ENCODE results near the gene SLC35B1.
"Not testable (repeated sequence)": the region's sequence is repeated elsewhere in the genome, so short reads cannot be mapped to it uniquely, and the experiment has no call there.

The SLC35B1 gene

DNA sequence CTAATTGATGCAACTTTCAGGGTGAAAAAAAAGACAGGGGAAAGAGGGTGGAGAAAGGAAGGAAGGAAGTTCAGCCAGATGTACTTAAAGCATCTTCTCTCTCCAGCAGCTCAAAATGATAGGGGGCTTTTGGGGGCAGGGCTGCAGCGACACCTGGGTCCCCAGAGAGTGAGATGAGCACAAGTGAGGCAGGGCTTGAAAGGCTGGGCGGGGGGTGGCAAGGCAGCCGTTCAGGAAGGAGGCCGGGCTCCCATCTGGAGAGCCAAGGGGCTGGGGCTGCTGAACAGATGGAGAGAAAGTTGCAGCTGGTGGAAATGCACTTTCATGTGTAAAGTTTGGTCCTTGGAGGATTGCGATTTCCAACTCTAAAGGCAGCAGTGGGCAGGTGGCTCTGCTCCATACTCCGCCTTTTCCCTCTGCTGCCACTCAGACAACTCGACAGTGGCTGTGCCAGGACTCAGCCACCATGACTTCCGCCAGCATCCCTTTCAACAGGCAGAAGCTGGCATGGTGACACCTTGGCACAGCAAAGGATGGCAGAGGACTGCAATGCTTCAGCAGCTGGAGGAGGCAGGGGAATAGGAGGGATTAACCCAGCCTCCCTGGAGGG, 7.7 kb downstream of the SLC35B1 start:
- DNase-seq (ENCODE audit: low read depth in 2 of 2): no peak

DNA sequence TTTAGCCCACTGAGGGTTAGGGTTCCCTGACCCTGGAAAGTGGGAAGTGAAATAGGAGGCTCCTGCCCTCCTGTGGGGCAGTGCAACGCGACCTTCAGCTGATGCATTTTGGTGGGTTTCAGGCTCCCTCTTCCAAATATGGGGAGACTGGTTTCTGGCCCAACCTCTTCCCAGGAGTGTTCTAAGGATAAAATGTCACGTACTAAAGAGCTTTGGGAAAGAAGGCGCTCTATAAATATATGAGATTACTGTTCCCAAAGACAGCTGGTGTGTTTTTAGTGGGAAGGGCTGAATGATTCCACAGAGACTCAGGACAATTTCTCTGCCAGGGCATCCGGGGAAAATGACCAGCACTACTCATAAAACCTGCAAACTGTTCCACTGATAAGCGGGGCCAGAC, 9.8 kb downstream of the SLC35B1 start:
- no peak for DNase-seq (ENCODE audit: low read depth in 2 of 2)

DNA sequence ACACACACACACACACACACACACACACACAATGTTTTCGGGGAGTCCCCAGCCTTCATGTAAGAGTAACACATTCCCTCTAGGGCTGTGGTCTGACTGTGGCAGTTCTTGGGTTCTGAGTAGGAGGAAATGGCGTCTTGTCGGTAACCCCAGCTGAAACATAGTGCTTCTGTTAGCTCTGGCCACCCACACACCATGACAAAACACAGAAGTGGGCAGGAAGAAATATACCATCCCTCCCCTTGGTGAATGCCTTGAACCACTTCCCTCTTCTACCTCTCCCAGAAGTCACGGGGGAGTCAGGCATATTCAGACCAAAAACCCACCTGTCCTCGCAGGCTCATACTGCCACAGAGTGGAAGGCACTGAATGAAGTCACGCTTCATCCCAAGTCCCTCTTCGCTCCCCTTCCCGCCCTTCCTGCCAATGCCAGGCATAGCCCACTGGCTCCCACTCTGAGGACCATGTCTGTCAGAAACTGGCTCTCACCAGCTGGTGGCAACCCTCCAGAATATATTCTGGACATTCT, 11.5 kb downstream of the SLC35B1 start:
- peak in 1 of 2 donors; percentile 38 for DNase-seq (ENCODE audit: low read depth in 2 of 2)

DNA sequence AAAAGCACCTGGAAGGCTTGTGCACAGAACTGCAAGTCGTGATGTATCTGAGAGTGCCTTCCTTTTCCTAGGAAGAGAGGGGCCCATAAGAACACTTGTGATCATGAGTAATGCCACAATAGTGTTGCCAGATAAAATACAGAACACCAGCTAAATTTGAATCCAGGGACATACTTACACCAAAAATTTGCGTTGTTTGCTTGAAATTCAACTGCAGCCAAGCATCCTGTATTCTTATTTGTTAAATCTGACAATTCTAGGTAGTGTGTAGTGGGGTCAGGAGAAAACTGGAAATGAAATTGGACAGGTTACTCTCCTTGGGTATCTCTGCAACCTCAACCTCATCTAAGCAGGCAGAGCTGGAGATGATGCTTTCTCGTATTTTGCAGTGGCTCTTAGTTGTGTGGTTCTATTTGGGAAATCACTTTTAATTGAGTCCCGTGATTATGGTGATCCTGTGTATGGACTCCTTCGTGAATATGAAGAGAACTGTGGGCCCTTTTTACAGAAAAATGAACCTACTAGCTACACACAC, 12.0 kb downstream of the SLC35B1 start:
- DNase-seq (ENCODE audit: low read depth in 2 of 2): no peak

DNA sequence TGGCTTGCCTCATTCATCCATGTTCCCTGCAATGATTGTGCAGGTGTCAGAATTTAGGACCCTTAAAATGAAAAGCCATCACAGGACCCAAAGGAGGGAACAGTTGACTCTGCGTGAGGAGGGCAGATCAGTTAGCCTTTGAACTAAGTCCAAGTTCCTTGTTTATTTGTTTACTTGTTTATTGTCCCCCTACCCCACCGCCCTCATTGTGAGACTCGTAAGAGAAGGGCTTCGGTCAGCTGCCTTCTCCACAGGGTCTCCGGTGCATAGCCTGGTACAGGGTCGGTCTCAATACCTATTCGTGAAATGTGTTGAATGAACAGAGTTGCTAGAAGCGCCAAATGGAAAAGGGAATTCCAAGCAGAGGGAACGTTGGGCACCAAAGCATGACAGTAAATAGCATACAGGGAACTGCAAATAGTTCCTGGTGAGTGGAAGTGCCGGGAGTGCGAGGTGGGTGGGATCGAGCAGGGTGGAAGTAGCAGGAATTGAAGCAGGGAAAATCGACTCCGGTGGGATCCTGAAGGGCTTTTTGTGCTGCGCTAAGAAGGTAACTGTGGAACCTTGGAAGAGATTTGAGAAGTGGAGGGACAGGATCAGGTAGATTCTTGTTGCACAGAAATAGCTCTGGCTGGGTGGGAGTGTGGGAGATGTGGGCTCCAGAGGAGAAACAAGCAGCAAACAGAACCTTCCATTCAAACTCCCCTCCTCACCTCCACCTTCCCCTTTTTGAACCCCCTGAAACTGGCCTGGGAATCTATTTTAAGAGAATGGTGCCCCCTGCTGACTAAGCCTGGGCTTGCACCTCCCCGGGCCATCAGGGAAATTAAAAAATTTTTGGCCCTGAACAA, 12.7 kb downstream of the SLC35B1 start:
- peak; percentile 52 to 55 for DNase-seq (ENCODE audit: low read depth in 2 of 2)

DNA sequence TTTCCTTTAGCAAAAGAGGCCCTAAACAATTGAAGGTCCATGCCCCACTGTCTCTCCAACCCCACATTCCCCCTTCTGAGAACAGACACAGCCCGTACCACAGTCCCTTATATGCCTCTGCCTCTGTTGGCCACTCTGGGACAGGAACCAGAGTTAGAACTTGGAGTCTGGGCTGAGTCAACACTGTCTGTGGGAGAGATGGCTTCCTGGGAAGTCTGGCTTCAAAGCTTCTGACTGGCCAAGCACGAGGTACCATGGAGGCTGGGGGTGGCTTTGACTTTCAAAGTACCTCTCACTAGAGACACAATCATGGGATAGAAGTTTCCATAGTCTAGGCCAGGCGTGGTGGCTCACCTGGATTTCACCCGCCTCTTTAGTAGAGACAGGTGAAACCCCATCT, 15.0 kb downstream of the SLC35B1 start:
- DNase-seq (ENCODE audit: low read depth in 2 of 2): no peak

DNA sequence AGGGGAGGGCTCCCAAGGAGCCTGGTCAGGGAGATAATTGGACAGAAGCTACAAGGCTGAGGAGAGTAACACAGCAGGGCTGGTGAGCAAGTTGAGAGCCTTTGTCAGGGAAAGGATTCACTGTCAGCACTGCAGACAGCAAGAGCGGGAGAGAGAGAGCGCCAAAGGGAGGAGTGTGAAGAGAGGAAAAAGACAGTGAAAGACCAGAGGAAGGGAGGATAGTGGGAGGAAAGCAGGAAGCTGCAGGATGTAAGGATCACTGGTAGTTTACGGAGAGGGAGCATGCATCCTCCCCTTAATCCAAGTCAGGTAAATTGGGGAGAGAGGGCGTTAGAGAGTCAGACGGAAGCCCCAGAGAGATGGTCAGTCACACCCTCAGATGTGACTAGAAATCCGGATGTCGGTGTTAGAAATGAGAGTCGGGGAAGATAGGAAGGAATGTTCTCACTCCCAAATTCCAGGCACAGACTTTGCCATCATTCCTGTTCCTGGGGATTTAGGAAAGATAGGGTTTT, 16.0 kb downstream of the SLC35B1 start:
- DNase-seq (ENCODE audit: low read depth in 2 of 2): no peak

DNA sequence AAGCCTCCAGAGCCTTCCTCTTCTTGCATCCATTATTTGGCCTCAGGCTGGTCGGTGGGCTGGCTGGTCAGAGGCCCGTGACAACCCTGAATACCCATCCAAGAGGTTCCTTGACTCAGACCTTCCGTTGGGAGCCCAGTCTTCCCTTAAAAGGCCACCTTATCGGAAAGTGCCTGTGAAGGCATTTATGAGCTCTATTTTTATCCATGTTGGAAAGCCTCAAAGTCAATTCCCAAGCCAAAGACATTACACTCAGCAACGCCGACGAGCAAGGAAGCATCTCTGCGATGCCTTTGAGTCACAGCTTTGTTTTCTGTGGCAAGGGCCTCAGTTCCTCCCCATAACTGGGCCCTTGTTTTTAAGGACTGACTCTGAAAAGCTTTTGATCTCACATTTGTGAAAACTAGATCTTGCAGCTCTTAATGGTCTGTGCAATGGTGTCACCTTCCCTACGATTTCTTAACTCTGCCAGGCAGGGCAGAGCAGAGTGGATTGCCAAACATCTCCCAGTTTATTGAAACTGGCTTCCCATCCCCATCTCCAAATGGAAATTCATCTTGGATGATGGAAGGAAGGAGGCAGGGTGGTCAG, 16.6 kb downstream of the SLC35B1 start:
- DNase-seq (ENCODE audit: low read depth in 2 of 2): no peak

DNA sequence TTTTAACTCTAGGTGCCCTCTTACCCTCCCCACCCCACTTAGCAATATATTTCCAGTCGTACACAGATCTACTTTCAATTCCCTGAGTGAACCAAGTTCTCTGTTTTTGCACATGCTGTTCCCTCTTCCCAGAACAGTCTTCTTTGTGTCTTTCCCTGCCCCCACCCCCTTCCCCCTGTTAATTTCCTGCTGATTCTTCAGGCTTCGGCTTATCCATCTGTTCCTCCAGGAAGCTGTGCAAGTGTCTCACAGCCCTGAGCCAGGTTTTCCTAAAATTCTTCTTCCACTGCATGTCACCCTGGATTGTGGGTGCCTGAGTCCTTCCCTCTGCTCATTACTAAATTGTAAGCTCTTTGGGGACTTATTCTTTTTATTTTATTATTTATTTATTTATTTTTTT, 17.5 kb downstream of the SLC35B1 start:
- no peak for DNase-seq (ENCODE audit: low read depth in 2 of 2)

DNA sequence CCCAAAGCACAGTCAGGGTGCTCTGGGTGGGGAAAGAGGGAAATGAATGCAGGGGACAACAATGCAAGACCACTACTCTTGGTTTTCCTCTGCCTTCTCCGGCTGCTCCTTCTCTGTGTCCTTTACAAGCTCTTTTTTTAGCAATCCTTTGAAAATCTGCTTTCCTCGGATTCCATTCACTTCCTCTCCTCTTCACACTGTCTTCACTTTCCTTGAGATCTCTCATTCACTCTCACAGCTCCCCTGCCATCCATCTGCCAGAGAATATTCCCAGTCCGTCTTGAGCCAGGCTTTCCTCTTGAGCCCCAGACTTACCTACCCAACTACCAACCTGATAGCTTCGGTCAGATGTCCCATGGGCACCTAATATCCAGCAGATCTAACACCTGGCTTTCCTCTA, 18.9 kb downstream of the SLC35B1 start:
- no peak for DNase-seq (ENCODE audit: low read depth in 2 of 2)

DNA sequence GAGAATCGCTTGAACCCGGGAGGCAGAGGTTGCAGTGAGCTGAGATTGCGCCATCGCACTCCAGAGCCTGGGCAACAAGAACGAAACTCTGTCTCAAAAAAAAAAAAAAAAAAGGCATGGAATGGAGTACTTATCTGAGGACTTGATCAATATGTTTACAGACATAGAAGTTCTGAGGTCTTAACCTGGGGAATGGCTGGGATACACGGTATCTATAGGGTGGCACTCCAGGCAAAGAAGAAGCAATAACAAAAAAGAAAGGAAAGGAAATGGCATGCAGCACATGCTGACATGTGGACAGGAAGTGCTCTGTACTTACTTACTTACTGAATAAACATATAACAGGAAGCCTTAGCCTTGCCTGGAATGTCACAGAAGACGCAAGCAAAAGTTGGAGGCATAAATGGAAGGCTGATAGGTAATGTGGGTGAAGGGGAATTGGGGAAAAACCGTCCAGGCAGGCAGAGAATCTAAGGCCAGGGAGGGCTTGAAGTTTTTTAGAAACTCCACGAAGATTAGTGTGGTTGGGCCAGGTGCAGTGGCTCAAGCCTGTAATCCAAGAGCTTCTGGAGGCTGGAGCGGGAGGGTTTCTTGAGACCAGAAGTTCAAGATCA, 19.8 kb downstream of the SLC35B1 start:
- DNase-seq (ENCODE audit: low read depth in 2 of 2): no peak

DNA sequence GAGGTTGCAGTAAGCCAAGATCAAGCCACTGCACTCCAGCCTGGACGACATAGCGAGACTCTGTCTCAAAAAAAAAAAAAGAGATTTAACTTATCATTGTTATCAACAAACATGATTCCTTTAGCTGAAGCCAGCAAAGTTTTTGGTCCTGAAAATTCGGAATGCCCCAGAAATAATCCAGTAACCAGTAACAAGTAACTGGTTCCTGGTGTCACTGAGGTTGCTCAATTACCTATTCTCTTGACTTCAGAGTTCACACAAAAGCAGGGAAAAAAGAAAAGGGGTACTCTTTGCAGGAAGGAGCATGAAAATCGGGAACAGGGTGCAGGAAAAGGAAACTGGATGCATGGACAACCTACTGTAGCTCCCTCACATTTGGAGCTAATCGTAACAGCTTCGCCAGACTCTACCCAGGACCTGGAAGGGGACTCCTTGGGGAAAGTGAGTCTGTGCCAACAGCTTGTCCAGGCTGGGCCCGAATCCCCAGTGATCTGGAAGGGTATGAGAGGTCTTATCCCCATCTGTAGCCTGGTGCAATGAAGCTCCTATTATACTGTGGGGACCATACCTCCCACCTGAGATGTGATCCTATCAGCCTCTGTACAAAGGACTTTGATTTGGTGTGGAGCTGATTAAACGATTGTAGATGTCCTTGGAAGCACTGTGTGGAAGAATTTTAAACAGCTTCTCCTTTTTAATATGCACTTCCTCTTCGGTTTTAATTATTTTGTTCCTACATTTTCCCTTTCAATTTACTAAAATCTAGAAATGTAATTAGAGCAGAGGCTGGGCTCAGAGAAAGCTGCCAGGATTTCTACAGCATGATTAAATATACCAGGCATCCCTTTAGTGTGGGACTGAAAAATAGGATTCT, 26.4 kb downstream of the SLC35B1 start:
- no peak for DNase-seq (ENCODE audit: low read depth in 2 of 2)

DNA sequence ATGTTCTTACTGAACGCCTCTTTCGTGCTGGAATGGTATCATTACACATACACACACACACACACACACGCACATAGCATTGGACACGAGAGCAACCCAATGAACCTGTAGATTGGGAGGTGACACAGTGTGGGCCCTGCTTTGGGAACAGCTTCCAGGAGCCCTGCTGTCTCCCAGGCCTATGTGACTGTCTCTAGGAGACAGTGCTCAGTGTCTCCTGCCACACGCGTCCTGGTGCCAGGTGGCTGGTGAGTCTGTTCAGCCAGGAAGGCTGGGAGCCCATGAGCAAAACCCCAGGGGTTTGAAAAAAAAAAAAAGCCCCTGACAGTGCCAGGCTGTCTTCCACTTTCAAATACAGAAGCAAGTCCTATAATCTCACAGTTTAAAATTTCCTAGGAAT, 27.4 kb downstream of the SLC35B1 start:
- DNase-seq (ENCODE audit: low read depth in 2 of 2): no peak

DNA sequence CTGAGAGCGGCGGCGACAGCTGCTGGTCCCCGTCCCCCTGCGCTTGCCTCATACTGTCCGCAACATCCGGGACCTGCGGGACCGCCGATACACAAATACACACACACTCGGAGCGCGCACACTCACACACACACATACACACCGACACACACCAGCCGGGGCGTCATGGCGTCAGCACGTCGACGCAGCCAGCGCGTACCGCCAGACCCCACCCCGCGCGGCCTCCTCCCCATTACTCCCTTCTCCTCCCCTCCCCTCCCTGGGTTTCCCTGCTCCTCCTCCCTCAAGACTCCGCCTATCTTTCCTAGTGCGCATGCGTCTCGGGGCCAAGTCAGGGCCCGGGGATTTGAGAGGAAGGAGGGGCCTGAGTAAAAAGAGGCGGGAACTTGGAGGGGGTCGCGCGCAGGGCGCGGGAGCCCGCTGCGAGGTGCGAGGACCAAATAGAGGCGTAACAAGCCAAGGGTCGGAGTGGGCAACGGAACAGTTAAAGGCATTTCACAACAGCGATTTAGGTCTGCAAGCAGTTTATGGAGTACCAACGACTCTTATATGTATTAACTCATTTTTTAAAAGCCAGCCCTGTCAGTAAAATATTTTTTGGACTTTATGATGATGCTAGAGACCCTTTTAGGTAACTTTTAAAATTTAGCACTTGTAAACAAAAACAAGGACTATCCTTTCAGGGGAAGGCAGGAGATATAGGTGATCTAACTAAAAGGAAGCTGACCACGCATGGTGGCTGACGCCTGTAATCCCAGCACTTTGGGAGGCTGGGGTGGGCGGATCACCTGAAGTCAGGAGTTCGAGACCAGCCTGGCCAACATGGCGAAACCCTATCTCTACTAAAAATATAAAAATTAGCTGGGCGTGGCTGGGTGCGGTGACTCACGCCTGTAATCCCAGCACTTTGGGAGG, 29.6 kb downstream of the SLC35B1 start, which contains the start of gene SPOP:
SPOP (minus strand) TSS at position 165 of the 915 bp plus-strand sequence. CDS start 55,287 bp downstream, outside the sequence.
- peak; percentile 97 to 99 for DNase-seq (ENCODE audit: low read depth in 2 of 2)

DNA sequence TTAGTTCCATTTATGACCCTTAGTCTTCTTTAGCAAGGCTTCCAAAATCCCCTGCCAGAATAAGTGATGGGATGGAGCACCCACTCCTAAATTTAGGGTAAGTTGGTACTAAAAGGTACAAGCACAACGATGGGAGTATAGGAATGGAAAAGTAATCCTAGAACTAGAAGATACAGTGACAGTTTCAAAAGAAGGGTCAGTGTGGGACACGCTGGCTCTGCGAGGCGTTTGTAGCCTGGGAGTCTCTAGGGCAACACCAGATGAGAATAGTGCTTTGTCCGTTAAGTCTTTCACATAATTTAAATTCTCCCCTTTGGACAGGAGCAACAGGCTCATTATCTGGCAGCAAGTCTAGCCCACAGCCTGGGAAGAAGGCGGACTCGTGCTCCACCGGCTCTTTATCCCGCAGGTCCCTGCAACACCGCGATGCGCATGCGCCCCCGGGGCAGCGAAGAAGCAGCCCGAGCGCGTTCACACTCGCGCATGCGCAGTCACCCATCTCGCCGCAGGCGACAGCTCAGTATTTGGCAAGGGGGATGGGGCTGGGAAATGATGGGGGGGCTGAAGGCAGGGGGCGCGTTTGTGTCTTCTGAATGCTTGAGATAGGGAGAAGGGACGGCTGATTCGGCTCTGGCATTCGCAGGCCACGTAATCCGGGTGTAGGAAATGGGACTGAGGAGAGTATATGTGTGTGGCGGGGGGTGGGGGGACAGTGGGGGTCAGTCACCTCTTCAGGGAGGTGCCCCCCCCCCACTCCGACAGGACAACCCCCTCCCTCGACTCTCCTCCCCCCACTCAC, 30.4 kb downstream of the SLC35B1 start:
- DNase-seq (ENCODE audit: low read depth in 2 of 2): peak; percentile 92 to 95

DNA sequence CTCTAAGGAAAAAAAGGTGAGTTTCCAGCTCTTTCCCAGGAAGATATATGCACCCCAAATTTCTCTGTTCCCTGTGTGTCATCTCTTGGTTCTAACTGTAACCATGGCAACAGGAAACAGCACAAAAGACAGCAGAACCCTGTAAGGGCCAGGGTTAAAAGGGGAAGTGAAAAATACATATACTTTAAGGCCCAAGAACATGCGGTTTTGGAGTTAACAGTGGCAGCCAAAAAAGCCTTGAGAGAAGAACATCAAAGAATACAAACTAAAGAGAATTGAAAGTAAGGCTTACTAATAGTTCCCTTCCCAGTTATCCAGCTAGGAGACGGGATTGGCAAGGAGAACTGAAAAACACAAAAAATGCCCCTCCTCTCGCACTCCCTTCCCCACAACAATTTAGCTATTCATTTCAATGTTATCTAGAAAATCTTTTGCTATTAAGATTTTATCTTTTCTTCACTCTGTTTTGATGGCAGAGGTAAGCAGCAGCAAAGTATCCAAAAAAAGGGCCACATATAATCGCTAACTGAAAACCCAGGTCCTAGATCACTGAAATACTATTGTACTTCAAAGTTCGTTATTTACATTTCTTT, 31.4 kb downstream of the SLC35B1 start:
- DNase-seq (ENCODE audit: low read depth in 2 of 2): no peak

DNA sequence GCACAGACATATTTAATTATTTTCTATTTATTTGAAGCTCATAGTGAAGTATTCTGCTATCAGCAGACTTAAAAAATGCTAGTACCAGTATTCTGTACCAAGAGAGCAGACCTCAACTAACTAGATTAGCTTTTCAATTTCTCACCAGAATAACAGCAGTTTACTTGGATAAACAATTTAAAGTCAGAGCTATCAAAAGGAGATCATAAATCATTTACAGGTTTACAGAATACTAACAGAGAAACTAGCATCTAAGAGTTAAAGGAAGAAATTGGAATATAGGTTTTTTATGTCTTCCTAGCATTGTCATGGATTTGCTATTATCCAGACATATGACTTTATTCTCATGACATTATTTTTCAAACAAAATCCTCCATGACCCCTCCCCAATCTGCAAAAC, 33.3 kb downstream of the SLC35B1 start:
- DNase-seq (ENCODE audit: low read depth in 2 of 2): no peak

DNA sequence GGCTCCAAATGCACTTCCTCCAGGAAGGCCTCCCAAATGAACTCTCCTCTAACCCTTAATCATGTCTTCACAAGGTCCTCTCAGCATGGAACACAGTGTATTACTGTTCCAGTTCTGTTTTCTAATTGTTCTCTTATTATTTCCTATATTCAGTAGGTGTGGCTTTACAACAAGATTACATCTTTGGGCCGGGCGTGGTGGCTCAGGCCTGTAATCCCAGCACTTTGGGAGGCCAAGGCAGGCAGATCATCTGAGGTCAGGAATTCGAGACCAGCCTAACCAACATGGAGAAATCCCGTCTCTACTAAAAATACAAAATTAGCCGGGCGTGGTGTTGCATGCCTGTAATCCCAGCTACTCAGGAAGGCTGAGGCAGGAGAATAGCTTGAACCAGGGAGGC, 34.1 kb downstream of the SLC35B1 start:
- not testable (repeated sequence) for DNase-seq (ENCODE audit: low read depth in 2 of 2)
